HepG2 (cell line): Measurements from ENCODE around the gene SMAD7. TPM values are rescaled to one million over a fixed set of nuclear protein-coding genes. Genes with fewer than 3 reads are reported as not detected.

ENCODE experiments used
- ARNTL ChIP-seq: sonication (generic); formaldehyde crosslinking; IDR thresholded peaks from 2 replicates; pipeline ENCODE4 v1.4.0; 2020; ENCODE audit warnings: mild to moderate bottlenecking, missing genetic modification reagents
- ATRX ChIP-seq: sonication (generic); formaldehyde crosslinking; IDR thresholded peaks from 2 replicates; pipeline ENCODE4 v1.4.0; 2020; ENCODE audit warnings: missing genetic modification reagents, borderline replicate concordance
- FOXM1 ChIP-seq: sonication (generic); formaldehyde crosslinking; IDR thresholded peaks from 2 replicates; pipeline ENCODE4 v1.5.0; 2020; ENCODE audit warnings: missing genetic modification reagents
- HDAC1 ChIP-seq: sonication (generic); formaldehyde crosslinking; IDR thresholded peaks from 2 replicates; pipeline ENCODE4 v1.5.1; 2020; ENCODE audit warnings: mild to moderate bottlenecking, missing genetic modification reagents
- KLF13 ChIP-seq: sonication (generic); formaldehyde crosslinking; IDR thresholded peaks from 2 replicates; pipeline ENCODE4 v1.4.0; 2020; ENCODE audit warnings: mild to moderate bottlenecking, missing genetic modification reagents
- MAFF ChIP-seq: IDR thresholded peaks from 2 replicates; pipeline ENCODE4 v1.6.1; 2011; ENCODE audit warnings: low read depth, low read length, improper control_type of control experiment
- MED1 ChIP-seq: sonication (generic); formaldehyde crosslinking; IDR thresholded peaks from 2 replicates; pipeline ENCODE4 v1.4.0; 2020; ENCODE audit warnings: missing genetic modification reagents
- NFYC ChIP-seq: IDR thresholded peaks from 2 replicates; pipeline ENCODE4 v1.6.1; 2016; ENCODE audit warnings: missing genetic modification reagents, missing compliant biosample characterization
- PAXIP1 ChIP-seq: sonication (generic); formaldehyde crosslinking; conservative IDR thresholded peaks from 2 replicates; pipeline ENCODE4 v1.4.0; 2020; ENCODE audit warnings: mild to moderate bottlenecking, missing genetic modification reagents, moderate library complexity
- PBX2 ChIP-seq: IDR thresholded peaks from 2 replicates; pipeline ENCODE4 v1.6.1; 2016; ENCODE audit warnings: control low read depth
- SAFB2 ChIP-seq: sonication (generic); formaldehyde crosslinking; IDR thresholded peaks from 2 replicates; pipeline ENCODE4 v1.5.1; 2020; ENCODE audit warnings: missing genetic modification reagents, low read depth, mild to moderate bottlenecking, borderline replicate concordance
- SKI ChIP-seq: fragments of 450-650 bp; IDR thresholded peaks from one replicate; pipeline ENCODE4 v1.6.1; 2018; ENCODE audit warnings: mild to moderate bottlenecking; ENCODE audit not compliant: partially characterized antibody
- SRF ChIP-seq: IDR thresholded peaks from 2 replicates; pipeline ENCODE4 v1.6.1; 2011; ENCODE audit warnings: mild to moderate bottlenecking, low read depth, low read length, moderate library complexity
- TARDBP ChIP-seq: sonication (generic); formaldehyde crosslinking; IDR thresholded peaks from 2 replicates; pipeline ENCODE4 v1.8.0; 2022; ENCODE audit warnings: mild to moderate bottlenecking, missing genetic modification reagents
- ZBTB38 ChIP-seq: sonication (generic); formaldehyde crosslinking; IDR thresholded peaks from 2 replicates; pipeline ENCODE4 v1.5.1; 2020; ENCODE audit warnings: mild to moderate bottlenecking, missing genetic modification reagents
- ZNF253 ChIP-seq: sonication (generic); formaldehyde crosslinking; IDR thresholded peaks from 2 replicates; pipeline ENCODE4 v1.8.0; 2022; ENCODE audit warnings: mild to moderate bottlenecking, missing genetic modification reagents, borderline replicate concordance
- ZNF292 ChIP-seq: sonication (generic); formaldehyde crosslinking; IDR thresholded peaks from 2 replicates; pipeline ENCODE4 v1.8.1; 2022; ENCODE audit warnings: mild to moderate bottlenecking, low read depth, missing genetic modification reagents, borderline replicate concordance
- ZNF687 ChIP-seq: sonication (generic); formaldehyde crosslinking; IDR thresholded peaks from 2 replicates; pipeline ENCODE4 v1.5.1; 2020; ENCODE audit warnings: mild to moderate bottlenecking, missing genetic modification reagents, moderate library complexity
- polyA plus RNA-seq, 8 experiments: library from polyadenylated mRNA; depleted of rRNA in 3 of 8; stranded (reverse) in 7 of 8; unstranded in 1 of 8; fragments of >200 nt; fragmentation: Illumina TruSeq in 4 of 8; extraction: Trizol in 4 of 8; gene quantifications; 2 replicates each; pipeline versions ENCODE4 v1.2.1 to v1.2.3, GENCODE V29; 2011 to 2016; ENCODE audit warnings: low read depth in 4 of 8, missing spikeins in 1 of 8, mixed read lengths in 1 of 8; ENCODE audit not compliant: insufficient read depth in 1 of 8
- total RNA-seq, 5 experiments: library from RNA; depleted of rRNA; stranded (reverse); fragments of >200 nt; fragmentation: Illumina TruSeq; extraction: Trizol; gene quantifications; 2 replicates each; pipeline ENCODE4 v1.2.3, GENCODE V29; 2016; ENCODE audit warnings: low read depth in 1 of 5
- TF ChIP-seq, protein P1 (sequence below): sonication (generic); formaldehyde crosslinking; IDR thresholded peaks from 2 replicates; pipeline ENCODE4 v1.4.0; 2020; ENCODE audit warnings: low read depth, mild to moderate bottlenecking, missing genetic modification reagents

Gene SMAD7
- total and polyA plus RNA-seq, 2 of the 13 experiments (the other 11 are each of a cell fraction or from before 2014, with no cell fraction given) = 17.4 to 24.7 TPM

- no peak for TF ChIP-seq ATRX
- TF ChIP-seq PBX2 = no peak
- TF ChIP-seq PAXIP1 = peak; percentile 37; the same call in 1 of the 2 replicates
- no peak for TF ChIP-seq FOXM1 (CRISPR knock-in tag)
- no peak for TF ChIP-seq NFYC (CRISPR knock-in tag)
- no peak for TF ChIP-seq HDAC1 (CRISPR knock-in tag)
- 0 out of 2 replicates have a peak, but pooled peaks have one; percentile 21 for TF ChIP-seq MAFF
- TF ChIP-seq SKI = peak; percentile 14
- no peak for TF ChIP-seq SAFB2 (CRISPR knock-in tag)
- peak; percentile 60; the same call in 1 of the 2 replicates for TF ChIP-seq ZBTB38 (CRISPR knock-in tag)
- TF ChIP-seq, protein P1, sequence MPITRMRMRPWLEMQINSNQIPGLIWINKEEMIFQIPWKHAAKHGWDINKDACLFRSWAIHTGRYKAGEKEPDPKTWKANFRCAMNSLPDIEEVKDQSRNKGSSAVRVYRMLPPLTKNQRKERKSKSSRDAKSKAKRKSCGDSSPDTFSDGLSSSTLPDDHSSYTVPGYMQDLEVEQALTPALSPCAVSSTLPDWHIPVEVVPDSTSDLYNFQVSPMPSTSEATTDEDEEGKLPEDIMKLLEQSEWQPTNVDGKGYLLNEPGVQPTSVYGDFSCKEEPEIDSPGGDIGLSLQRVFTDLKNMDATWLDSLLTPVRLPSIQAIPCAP = no peak
- TF ChIP-seq MED1 (CRISPR knock-in tag) = 0 out of 2 replicates have a peak, but pooled peaks have one; percentile 20
- peak; percentile 56 for TF ChIP-seq ZNF687 (CRISPR knock-in tag)
- no peak for TF ChIP-seq ZNF292 (CRISPR knock-in tag)
- no peak for TF ChIP-seq ZNF253 (CRISPR knock-in tag)
- TF ChIP-seq KLF13 (CRISPR knock-in tag) = no peak
- no peak for TF ChIP-seq TARDBP
- no peak for TF ChIP-seq SRF
- no peak for TF ChIP-seq ARNTL (CRISPR knock-in tag)
These were observed 25.9 kb downstream of the SMAD7 start (continued) for GRCh38 chr18:48924630-48925490.
